Left forelimb (tissue), 1 donor: ENCODE measurements around the gene GSTA3.
"Not testable (repeated sequence)": the region's sequence is repeated elsewhere in the genome, so short reads cannot be mapped to it uniquely, and the experiment has no call there.

Experiments
- DNase-seq: peaks from one replicate; pipeline ENCODE4 v3.0.0-alpha.2; 2018; ENCODE audit warnings: low spot score

Gene GSTA3

DNA sequence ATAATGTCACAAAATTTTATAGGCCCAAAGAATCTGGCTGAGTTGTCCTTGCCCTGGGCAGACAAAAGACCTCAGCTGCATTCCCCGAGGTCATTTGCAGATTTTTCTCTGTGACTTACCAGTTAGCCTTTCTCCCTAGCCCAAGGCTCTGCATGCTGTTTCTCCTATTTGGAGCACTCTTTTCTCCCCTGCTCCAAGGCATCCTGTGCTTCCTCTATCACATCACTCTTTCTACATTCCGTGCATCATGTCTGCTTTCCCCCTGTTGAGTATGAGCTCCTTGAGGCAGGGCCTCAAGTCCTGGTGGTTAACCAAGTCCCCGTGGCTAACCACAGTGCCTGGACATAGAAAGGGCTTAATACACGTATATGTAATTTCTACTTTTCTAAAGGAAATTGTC lies 593 bp upstream of the GSTA3 start:
- DNase-seq = no peak

DNA sequence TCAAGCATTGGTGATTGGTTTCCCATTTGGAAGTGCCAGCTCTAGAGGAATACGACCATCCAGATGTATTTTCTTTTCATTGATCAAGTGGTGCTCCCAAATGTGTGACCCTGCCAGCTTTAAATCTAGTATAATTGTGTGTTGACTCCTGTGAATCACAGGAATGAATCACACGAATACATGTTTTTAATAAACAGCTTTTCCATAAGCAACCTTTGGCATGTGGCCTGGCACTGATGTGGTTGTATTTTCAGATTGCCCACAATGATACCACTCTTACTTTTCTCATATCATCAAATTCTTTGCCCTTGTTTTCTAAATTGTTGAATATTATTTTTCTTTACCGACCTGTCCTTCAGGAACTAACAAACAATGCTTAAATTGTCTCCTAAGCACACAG lies 367 bp downstream of the GSTA3 start:
- no peak for DNase-seq

DNA sequence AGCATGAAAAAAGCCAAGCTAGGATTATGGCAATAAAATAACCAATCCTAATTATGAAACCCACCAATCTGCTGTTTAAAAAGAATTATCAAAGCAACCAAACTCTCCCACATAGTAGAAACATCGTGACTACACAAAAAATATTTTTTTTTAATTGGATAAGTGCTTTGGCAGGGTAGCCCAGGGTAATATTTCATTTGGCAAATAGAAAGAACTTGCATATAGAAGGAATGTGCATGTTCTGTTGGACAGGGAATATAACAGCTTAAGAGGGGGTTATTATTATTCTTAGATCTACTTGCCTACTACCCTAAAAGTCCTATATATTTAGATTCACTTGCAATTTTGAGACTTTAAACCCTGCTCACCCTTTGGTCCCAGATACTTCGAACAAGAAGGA lies 972 bp downstream of the GSTA3 start:
- no peak for DNase-seq

DNA sequence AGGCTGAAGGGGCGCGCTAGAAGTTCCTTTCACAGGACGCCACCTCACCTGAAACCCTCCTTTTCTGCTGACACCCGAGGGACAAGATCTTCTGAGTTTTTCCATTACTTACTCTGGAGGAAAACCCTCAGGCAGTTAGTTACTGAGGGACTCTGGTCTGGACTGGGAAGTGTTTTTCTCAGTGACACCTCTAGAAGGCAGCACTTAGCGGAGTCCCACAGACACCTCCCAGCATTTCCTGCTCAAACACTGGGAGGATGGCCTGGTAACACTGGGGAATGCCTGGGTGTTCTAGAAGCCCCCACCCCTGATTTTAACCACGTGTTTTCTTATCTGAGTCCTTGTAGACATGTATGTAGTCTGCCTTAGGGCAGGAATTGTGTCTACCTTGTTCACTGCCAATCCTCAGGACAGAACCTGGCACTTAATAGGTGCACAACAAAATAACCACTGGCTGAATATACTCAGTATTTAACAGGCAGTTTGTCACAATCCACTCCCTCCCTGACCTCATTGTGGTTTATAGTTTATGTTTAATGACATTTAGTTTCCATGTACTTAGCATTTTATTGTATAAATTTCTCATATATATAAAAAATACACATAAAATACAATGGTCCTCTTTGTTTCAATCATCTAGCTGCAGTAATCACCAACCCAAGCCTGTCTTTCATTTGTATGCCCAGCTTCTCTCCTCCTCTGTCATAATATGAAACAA lies 4.8 kb downstream of the GSTA3 start:
- no peak for DNase-seq

DNA sequence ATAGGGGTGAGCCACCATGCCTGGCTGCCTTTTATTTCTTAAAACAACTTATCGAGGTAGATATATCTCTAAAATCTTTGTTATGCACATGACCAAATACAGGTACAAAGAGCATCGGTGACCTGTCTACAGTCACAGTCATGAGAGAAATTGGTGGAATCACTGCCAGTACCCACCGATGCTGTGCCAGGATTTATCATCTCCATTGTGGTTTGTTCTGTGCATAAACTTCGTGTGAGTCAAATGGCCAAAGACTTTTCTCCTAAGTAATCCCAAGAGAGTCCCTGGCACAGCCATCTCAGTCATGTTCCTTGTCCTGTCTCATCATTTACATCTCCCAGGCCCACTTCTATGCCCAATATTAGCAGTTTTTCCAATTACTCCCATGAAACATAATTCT lies 9.0 kb downstream of the GSTA3 start:
- no peak for DNase-seq

DNA sequence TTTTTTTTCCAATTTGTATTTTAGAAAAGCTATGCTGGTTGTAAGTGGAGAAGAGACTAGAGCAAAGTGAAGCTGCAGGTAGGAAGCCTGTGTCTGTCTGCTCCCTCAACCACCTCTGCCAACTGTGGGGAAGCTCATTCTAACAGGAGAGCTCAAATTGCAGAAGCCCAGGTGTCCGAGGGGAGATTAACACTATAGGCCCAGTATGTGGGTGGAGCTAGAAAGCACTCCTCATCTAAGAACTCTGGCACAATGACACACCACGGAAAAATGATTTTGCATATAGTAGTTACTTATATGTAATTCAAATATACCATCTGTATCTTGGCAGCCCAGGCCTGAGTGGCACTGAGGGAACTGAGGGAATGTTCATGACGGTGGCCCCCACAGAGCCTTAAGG lies 13.7 kb downstream of the GSTA3 start:
- DNase-seq = not testable (repeated sequence)

DNA sequence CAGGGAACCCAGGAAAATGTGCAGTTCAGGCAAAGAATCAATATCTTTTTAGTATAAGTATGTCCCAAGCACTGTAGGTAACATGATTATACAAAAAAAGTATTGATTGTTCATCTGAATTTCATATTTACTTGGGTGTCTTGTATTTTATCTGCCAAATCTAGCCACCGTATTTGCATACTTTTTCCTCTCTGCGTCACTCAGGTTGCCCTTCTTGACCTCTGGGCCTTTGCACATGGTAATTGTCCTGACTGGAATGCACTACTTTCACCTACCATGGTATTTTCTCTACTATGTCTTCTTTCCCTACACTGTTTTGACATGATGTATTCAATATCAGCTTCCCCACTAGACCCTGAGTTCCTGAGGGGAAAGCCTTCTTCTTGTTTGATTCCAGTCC lies 15.2 kb downstream of the GSTA3 start:
- no peak for DNase-seq

DNA sequence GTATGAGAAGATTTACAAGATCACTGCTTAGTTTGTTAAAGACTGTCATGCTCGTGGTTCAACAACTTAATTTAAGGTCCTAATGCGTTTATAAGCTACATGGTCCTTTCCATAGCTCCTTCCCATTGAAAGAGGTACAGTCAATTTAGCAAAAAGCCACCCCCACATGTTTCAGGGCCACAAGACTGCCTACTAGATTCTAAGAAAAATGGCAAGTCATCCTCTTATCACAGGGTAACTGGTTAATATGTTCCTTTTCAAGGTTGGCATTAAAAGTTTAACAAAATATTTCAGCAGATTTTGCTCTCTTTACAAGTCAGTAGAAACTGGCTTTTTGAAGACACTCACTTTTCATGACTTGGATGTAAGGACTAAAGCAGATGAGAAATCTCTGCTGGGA lies 15.7 kb downstream of the GSTA3 start:
- no peak for DNase-seq

DNA sequence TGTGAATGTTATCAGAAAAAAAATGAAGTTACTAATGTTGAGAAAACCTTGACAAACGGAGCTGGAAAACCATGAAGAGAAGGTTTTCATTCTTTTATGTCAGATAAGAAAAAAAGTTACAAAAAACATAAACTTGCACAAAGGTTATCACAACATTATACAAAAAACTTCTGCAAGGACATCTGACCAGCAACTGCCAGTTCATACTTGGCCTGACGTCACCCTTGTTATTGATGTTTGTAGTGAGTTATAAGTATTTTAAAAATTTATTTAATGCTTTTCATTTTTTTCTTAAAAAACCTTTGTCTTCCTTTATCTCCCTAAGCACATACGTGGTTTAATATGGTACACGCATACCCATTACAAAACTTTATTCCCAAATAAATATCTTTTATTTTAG lies 16.3 kb downstream of the GSTA3 start:
- DNase-seq = no peak

DNA sequence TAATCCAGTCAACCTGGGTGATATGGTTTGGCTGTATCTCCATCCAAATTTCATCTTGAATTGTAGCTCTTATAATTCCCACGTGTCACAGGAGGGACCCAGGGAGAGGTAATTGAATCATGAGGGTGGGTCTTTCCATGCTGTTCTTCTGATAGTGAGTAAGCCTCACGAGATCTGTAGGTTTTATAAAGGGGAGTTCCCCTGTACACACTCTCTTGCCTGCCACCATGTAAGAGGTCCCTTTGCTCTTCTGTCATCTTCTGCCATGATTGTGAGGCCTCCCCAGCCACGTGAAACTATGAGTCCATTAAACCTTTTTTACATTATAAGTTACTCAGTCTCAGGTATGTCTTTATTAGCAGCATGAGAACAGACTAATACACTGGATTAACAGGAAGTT lies 19.5 kb downstream of the GSTA3 start:
- no peak for DNase-seq

DNA sequence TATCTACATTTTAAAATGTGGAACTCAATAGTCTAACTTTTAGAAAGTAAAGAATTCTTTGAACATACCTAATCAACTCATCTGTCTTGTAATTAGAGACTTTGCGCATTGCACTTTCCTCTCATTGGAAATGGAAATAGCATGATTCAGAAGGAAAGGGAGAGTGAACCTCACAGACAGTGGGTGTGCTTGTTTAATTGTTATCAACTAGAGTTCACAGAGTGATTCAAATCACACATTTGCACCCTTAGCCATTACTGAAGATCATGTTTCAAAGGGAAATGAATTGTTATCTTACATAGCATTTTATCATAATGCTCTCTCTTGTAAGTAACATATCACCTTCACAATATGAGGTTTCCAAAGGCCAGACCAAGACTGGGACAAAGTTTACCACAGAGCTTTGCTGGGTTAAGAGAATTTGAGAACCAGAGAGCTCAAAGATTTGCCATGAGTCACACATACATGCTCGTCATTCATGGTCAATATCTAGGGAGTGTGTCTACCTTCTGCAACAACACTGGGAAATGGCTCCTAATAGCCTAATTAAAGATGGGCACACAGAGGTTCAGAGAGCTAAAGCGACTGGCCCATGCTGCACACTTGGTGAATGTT lies 21.5 kb downstream of the GSTA3 start:
- DNase-seq = no peak

DNA sequence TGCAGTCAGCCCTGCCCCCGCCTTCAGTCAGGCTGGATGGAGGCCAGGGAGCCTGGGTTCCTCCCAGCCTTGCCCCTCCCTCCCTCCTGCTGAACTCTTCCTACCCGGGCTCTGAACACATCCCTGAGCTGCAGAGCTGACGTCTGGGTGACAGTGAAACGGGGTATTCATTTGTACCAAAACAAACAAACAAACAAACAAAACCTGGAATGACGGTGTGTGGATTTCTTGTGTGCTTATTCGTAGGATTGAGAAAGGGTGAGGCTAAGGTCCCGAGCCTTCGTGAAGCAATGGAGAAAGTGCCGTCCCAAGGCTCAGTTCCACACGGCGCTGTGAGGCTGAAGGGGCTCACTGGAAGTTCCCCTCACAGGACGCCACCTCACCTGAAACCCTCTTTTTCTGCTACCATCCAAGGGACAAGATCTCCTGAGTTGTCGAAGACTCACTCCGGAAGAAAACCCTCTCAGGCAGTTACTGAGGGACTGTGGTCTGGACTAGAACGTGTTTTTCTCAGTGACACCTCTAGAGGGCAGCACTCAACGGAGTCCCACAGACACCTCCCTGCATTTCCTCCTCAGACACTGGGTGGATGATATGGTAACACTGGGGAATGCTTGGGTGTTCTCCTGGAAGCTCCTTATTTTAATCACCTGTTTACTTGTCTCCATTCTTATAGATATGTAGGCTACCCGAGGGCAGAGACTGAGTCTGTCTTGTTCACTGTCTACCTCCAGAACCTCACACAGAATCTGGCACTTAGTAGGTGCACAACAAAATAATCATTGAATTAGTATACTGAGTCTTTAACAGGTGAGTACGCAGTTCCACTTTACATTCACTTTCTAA lies 27.3 kb downstream of the GSTA3 start:
- DNase-seq = peak; percentile 68

DNA sequence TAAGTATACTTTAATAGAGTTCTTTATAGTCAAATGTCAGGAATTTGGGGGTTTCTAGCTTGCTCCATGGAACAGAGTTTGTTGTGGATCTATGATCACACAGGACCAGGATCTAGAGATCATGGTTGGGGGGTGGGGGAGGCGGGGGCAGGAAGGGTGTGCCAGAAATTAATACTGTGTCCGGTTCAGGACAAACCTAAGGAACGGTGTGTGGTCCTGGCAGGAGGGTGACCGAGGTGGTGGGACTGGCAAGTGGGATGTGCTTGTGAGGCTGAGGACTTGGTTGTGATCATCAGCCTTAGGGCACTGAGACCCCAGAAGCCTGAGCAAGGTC lies 27.9 kb downstream of the GSTA3 start:
- no peak for DNase-seq

DNA sequence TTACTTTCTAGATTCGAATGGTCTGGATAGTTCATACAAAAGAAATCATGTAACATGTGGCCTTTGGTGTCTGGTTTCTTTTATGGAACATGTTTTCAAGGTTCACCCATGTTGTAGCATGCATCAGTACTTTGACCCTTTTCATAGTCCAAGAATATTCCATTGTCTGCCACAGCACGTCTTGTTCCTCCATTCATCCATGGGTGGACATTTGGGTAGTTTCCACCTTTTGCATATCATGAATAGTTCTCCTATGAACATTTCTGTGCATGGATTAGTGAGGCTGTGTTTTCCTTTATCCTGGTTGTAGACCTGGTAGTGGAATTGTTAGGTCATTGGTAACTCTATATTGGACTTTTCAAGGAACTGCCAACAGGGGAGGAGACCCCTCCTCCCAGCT lies 31.7 kb downstream of the GSTA3 start:
- no peak for DNase-seq

DNA sequence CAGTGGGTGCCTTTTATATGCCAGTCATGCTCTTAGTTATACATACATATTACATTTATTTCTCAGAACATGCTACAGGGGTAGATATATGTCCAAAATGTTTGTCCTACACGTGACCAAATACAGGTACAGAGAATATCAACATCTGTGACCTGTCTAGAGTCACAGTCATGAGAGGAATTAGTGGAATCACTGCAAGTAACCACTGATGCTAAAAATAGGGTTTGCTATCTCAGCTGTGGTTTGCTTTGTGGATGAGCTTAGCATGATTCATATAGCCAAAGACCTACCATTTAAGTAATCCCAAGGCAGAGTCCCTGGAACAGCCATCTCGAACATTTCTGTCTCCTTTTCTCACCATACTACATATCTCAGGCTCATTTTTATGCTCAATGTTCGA lies 32.3 kb downstream of the GSTA3 start:
- no peak for DNase-seq

DNA sequence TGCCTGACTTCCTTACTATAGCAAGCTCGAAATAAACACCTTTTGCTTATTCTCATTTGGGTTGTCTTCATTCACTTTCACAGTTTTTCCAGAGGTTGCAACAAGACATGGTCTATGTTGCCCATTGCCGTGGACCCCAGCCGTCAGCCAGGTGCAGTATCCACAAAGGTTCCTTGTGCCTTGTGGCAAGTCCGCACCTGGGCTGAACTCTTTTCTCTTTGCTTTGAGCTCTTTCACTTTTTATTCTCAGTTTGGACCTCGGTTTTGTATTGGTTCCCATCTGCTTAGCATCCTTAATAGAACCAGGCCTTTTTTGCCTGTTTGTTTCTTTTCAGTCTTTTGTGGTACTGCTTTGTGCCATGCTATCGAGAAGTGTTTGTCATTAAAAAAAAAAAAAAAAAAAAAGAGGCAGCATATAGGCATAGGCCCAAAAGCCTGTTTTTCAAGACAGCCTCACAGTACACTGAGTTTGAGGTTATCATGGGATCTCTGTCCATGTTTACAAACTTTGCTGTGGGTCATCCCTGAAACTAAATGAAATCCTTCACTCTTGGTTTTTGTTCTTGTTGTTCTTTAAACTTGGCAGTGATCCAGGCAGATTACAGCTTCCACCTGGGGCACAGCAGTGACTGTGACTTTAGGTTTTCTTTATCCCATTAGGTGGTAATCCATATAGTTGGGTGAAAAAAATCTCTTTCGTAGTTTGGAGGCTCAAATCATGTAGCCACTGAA lies 33.3 kb downstream of the GSTA3 start:
- no peak for DNase-seq

DNA sequence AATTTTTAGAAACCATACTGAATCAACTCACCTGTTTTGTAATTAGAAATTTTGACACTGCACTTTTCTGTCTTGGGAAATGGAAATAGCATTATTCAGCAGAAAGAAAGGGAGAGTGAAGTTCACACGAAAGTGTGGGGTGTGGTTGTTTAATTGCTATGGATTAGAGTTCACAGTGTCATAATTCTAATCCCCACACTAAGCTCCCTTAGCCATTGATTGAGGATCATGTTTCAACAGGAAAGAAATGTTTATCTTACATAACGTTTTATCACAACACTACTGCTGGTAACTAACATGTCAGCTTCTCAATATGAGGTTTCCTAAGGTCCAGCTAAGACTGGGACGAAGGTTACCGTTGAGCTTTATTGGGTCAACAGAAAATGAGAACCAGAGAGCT lies 37.5 kb downstream of the GSTA3 start:
- no peak for DNase-seq

DNA sequence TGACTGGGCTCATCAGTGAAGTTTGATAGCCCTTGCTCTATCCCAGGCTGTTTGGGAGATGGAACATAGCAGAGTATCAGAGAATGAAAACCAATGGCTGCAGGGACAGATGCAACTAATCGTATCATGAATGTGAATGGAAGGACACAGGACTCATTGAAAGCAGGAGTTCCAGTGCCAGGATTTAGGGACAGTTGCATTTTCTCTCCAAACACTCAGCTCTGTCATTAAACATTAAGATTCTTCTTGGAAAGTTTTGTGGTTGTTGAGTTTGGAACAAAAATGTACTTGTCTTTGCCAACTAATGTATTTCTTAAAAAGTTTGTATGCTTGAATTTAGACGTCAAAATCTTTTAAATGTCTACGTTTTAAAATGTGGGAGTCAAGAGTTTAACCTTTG lies 37.9 kb downstream of the GSTA3 start:
- DNase-seq = no peak

DNA sequence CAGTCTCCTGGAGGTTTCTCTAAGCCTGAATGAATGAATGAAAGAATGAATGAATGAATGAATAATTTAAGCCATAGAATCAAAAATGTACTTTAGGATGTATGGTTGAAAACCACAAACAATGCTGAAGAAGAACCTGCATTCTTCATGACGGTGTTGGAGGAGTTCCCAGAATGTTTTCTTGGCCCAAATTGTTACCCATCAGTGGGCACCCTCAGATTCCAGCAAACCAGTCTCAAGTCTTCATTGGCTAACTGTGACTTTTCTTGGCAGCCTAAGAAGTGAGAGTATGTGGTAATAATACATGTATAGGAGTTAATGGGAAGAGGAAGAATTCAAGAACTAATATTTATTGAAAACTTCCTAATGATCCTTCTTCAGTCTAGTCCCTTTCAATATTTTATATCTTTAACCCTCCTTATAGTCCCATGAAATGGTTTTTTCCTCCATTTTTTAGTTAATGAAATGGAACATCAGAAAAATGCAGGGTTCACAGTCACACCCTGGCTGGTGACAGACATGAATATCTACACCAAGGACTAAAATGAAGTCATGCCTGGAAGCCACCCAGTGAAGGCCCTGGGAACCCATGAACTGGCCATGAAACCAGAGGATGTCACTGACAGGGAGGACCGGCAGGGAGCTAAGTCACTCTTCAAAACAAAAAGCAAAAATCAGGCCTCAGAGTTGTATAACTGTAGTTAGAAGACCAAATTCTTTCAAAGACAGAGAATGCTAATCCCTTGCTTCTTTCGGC lies 39.0 kb downstream of the GSTA3 start:
- DNase-seq = not testable (repeated sequence)

DNA sequence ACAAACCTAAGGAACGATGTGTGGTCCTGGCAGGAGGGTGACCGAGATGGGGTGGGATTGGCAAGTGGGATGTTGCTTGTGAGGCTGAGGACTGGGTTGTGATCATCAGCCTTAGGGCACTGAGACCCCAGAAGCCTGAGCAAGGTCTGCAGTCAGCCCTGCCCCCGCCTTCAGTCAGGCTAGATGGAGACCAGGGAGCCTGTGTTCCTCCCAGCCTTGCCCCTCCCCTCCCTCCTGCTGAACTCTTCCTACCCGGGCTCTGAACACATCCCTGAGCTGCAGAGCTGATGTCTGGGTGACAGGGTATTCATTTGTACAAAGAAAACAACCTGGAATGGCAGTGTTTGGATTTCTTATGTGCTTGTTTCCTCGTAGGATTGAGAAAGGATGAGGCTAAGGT lies 40.6 kb downstream of the GSTA3 start:
- DNase-seq = not testable (repeated sequence)

DNA sequence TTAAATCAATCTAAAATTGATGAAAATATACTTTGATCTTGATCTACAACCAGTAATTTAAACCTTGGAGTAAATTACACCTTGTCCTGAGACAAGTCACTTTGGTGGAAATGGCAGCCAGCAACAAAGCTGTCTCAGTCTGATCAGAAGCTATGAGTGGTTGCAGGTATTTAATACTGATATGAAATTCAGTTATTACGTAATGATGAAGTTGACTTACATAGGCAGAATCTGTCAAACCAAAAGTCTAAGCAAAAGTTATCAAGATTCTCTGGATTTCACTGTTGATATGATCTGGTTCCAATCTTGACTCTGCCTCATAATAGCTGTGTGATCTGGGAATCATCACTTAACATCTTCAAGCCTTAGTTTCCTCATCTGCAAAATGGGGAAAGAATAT lies 41.3 kb downstream of the GSTA3 start:
- DNase-seq = no peak

DNA sequence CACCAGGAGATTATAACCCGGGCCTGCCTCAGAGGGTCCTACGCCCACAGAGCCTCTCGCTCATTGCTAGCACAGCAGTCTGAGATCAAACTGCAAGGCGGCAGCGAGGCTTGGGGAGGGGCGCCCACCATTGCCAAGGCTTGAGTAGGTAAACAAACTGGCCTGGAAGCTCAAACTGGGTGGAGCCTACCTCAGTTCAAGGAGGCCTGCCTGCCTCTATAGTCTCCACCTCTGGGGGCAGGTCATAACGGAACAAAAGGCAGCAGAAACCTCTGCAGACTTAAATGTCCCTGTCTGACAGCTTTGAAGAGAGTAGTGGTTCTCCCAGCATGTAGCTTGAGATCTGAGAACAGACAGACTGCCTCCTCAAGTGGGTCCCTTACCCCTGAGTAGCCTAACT lies 48.3 kb downstream of the GSTA3 start:
- DNase-seq = not testable (repeated sequence)
